ENCODE measurements around the gene GRID1. TPM values are rescaled to one million over a fixed set of nuclear protein-coding genes. Genes with fewer than 3 reads are reported as not detected.

The GRID1 gene
- total RNA-seq, 4 donors from 2014 or later, result 0.40 to 1.9 (median 1.00) TPM

DNA sequence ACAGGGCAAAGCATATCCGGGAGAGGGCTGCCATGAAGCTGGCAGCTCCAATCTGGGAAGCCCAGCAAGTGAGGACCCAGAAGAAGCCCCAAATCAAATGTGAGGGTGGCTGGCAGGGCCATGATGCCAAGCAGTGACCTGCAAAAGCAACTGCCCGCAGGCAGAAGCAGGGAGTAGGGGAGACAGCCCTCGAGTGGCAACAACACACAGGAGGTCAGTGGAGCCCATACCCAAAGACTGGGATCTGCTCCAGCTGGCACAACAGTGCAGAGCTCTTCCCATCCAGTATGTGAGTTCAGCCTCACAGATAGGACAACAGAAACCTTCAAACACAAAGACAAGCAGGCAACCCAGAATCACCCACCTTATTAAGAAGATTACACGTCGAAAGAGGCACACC, 45.0 kb downstream of the GRID1 start:
- no peak overlapping the region for H3K4me3 ChIP-seq
- no peak overlapping the region for H3K27ac ChIP-seq
- intact Hi-C loops (cut with DNase I; ENCODE audit: low total_unique reads), result no loop called here
- DNase-seq, result no peak
- 71 to 73% methylated on average over 3 to 5 of the region's 5 CpGs for WGBS, 2 donors (ENCODE audit: low coverage in 1 of 2)
- H3K4me1 ChIP-seq, result no peaks in the 10 kb centered on the region
- H3K27me3 ChIP-seq, result no peaks in the 10 kb centered on the region
- no peaks in the 10 kb centered on the region for H3K9me3 ChIP-seq
- no peak for TF ChIP-seq POLR2AphosphoS5 (IDR thresholded peaks at IDR 0.05)
- TF ChIP-seq, protein P1, sequence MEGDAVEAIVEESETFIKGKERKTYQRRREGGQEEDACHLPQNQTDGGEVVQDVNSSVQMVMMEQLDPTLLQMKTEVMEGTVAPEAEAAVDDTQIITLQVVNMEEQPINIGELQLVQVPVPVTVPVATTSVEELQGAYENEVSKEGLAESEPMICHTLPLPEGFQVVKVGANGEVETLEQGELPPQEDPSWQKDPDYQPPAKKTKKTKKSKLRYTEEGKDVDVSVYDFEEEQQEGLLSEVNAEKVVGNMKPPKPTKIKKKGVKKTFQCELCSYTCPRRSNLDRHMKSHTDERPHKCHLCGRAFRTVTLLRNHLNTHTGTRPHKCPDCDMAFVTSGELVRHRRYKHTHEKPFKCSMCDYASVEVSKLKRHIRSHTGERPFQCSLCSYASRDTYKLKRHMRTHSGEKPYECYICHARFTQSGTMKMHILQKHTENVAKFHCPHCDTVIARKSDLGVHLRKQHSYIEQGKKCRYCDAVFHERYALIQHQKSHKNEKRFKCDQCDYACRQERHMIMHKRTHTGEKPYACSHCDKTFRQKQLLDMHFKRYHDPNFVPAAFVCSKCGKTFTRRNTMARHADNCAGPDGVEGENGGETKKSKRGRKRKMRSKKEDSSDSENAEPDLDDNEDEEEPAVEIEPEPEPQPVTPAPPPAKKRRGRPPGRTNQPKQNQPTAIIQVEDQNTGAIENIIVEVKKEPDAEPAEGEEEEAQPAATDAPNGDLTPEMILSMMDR (IDR thresholded peaks at IDR 0.05), result no peak
- no peak for TF ChIP-seq POLR2A (IDR thresholded peaks at IDR 0.05)
- TF ChIP-seq EP300 (IDR thresholded peaks at IDR 0.05; ENCODE audit: low read depth), result no peak
- H3K36me3 ChIP-seq, result no peaks in the 10 kb centered on the region
- in situ Hi-C loops (cut with MboI; ENCODE audit: low pct_ligation_motif_present in 1 of 4, low pct_unique_long_range_greater_than_20kb in 1 of 4, low sequenced_read_pairs in 3 of 4), result no loop called here

DNA sequence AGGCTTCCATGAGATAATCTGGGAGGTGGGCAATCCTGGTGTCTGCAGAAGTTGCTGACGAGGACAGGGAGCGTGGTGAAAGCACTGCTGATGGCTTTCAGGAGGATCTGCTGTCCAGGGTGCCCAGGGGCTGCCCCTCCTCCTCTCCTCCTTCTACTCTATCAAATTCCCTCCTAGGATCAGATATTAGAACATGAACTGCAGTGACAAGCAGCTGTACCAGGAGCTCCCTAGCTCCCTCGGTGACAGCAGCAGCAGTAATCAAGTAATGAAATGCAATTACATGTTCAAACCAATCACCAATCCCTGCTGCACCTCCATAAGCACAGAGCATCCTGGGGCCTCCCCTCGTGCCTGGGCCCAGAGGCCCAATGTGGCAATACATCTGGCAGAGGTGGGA, 46.9 kb downstream of the GRID1 start:
- 65% methylated on average over 4 of the region's 4 CpGs; no CpG with 5 or more reads in 1 of the 2 donors for WGBS, 2 donors (ENCODE audit: low coverage in 1 of 2)
- no peaks in the 10 kb centered on the region for H3K9me3 ChIP-seq
- H3K27me3 ChIP-seq, result no peaks in the 10 kb centered on the region
- no peak overlapping the region for H3K27ac ChIP-seq
- no peak overlapping the region for H3K4me3 ChIP-seq
- no peaks in the 10 kb centered on the region for H3K36me3 ChIP-seq
- in situ Hi-C loops (cut with MboI; ENCODE audit: low pct_ligation_motif_present in 1 of 4, low pct_unique_long_range_greater_than_20kb in 1 of 4, low sequenced_read_pairs in 3 of 4) (no loop called here), intact Hi-C loops (cut with DNase I; ENCODE audit: low total_unique reads) (no loop called here)
- TF ChIP-seq POLR2AphosphoS5 (IDR thresholded peaks at IDR 0.05), result no peak
- TF ChIP-seq EP300 (IDR thresholded peaks at IDR 0.05; ENCODE audit: low read depth), result no peak
- no peak for TF ChIP-seq POLR2A (IDR thresholded peaks at IDR 0.05)
- TF ChIP-seq, protein P1 (IDR thresholded peaks at IDR 0.05), result no peak
- H3K4me1 ChIP-seq, result no peaks in the 10 kb centered on the region
- no peak for DNase-seq

DNA sequence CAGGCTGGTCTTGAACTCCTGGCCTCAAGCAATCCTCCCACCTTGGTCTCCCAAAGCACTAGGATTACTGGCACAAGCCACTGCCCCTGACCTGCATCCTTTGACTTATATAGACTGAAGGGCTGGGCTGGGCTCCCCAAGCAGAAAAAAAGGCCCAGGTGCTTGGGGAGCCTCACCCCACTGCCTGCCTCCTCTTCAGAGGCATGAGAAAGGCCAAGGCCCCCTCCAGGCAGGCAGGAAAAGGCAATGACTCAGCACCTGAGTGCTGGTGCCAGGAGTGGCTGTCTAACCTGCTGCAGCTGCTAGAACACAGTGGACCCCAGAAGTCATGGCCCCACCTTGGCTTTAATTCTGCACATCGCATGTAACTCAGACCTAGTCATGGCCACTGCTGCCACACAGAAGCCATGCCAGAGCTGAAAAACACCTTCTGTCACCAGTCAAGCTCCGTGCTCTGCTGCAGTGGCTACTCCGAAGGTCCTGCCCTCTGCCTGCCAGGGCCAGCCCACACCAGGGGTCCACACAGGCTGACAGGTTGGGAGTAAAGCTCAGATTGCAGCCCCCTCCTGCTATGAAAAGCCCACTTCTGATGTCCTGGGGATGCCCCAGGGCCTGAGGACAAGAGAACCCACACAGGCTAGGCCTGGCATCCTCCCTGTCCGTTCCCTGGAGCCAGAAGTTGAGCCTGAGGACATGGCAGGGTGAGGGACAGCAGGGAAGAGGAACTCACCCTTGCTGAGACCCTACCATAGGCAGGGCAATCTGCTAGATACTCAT, 48.5 kb downstream of the GRID1 start:
- Histone ChIP-seq H3K36me3 (no peaks in the 10 kb centered on the region), H3K9me3 (no peaks in the 10 kb centered on the region), H3K27me3 (no peaks in the 10 kb centered on the region), H3K27ac (no peak overlapping the region), H3K4me1 (no peaks in the 10 kb centered on the region), H3K4me3 (no peak overlapping the region)
- TF ChIP-seq, protein P1 (IDR thresholded peaks at IDR 0.05), result no peak
- TF ChIP-seq POLR2A (IDR thresholded peaks at IDR 0.05) (no peak), EP300 (IDR thresholded peaks at IDR 0.05; ENCODE audit: low read depth) (no peak), POLR2AphosphoS5 (IDR thresholded peaks at IDR 0.05) (no peak)
- DNase-seq, result no peak
- intact Hi-C loops (cut with DNase I; ENCODE audit: low total_unique reads), result no loop called here
- in situ Hi-C loops (cut with MboI; ENCODE audit: low pct_ligation_motif_present in 1 of 4, low pct_unique_long_range_greater_than_20kb in 1 of 4, low sequenced_read_pairs in 3 of 4), result no loop called here
- 78% methylated on average over 4 of the region's 4 CpGs; no CpG with 5 or more reads in 1 of the 2 donors for WGBS, 2 donors (ENCODE audit: low coverage in 1 of 2)

DNA sequence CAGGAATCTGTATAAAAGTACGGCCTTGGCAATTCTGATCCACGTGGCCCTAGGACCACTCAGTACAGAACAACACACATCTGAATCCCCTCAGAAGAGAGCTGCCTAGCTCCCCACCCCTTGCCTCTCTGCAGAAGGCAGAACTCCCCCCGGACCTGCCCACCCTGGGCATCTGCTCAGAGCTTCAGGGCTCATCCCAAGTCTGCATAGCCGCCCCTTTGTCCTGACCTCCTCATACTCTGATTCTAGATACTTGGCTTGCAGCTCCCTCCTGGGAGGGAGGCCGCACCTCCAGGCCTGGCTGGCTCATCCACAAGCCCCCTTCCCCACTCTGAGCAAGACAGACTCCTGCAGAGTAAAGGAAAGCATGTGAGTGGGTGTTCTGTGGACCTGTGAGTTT, 49.6 kb downstream of the GRID1 start:
- no peaks in the 10 kb centered on the region for H3K27me3 ChIP-seq
- in situ Hi-C loops (cut with MboI; ENCODE audit: low pct_ligation_motif_present in 1 of 4, low pct_unique_long_range_greater_than_20kb in 1 of 4, low sequenced_read_pairs in 3 of 4) (no loop called here), intact Hi-C loops (cut with DNase I; ENCODE audit: low total_unique reads) (no loop called here)
- no peak overlapping the region for H3K4me3 ChIP-seq
- TF ChIP-seq POLR2A (IDR thresholded peaks at IDR 0.05) (no peak), EP300 (IDR thresholded peaks at IDR 0.05; ENCODE audit: low read depth) (no peak), POLR2AphosphoS5 (IDR thresholded peaks at IDR 0.05) (no peak)
- TF ChIP-seq, protein P1 (IDR thresholded peaks at IDR 0.05), result no peak
- H3K36me3 ChIP-seq, result no peaks in the 10 kb centered on the region
- H3K4me1 ChIP-seq, result no peaks in the 10 kb centered on the region
- 72% methylated on average over 5 of the region's 5 CpGs; no CpG with 5 or more reads in 1 of the 2 donors for WGBS, 2 donors (ENCODE audit: low coverage in 1 of 2)
- no peaks in the 10 kb centered on the region for H3K9me3 ChIP-seq
- no peak overlapping the region for H3K27ac ChIP-seq
- DNase-seq, result no peak
